K562 (cell line): ENCODE results near the gene SPATA32. TPM values are rescaled to one million over a fixed set of nuclear protein-coding genes. Genes with fewer than 3 reads are reported as not detected.
A peak's percentile ranks its signal among the peaks of the same experiment; 100 is the strongest.

Source experiments
- ATAC-seq: fragments of 200-7000 bp; cut with Tn5 transposase; 3 replicates; pipeline ENCODE4 v1.9.1; 2020; ENCODE audit warnings: moderate library complexity
- BruUV-seq: library from RNA; stranded (reverse); fragments of 400-500 nt; replicated peaks from 2 replicates; lab custom pipeline; 2021; lab: Mats Ljungman, UMichigan
- CTCF ChIA-PET: fragments of 300-600 bp; formaldehyde crosslinking; extraction: SDS; loops from one replicate; lab custom pipeline; 2021; ENCODE audit warnings: low intra/inter-chr PET ratio; lab: Yijun Ruan, JAX
- POLR2A ChIA-PET: fragments of 300-600, 350-650 bp; sonication (Branson Sonifier 250); formaldehyde crosslinking; extraction: SDS; loops from one replicate; lab custom pipeline; 2021; ENCODE audit warnings: antibody characterized with exemption, inconsistent platforms; lab: Yijun Ruan, JAX
- DNase-seq, 4 experiments: peaks; one replicate each; pipeline versions ENCODE4 v3.0.0 to v3.0.0-alpha.2; 2011 to 2018; ENCODE audit warnings: low spot score in 3 of 4, mixed read lengths in 3 of 4; ENCODE audit errors: extremely low read depth in 1 of 4
- FAIRE-seq: peaks from 2 replicates; lab custom pipeline; 2011; peaks lifted over from hg19 to GRCh38; lab: Jason Lieb, UNC
- H2AFZ ChIP-seq: 2 replicates; pipeline ENCODE4 v1.6.0; 2011; ENCODE audit warnings: low read depth, low read length, control low read depth, inconsistent platforms
- H3K27ac ChIP-seq: fragments of 200-600 bp; 3 replicates; pipeline ENCODE4 v1.8.0; 2011; ENCODE audit warnings: low read depth, mild to moderate bottlenecking, control low read depth, inconsistent platforms, low read length, moderate library complexity, mixed read lengths; ENCODE audit errors: extremely low read depth
- H3K27me3 ChIP-seq, 2 experiments: fragments of 300-600 bp in 1 of 2; 2 replicates in 1 of 2; 3 replicates in 1 of 2; pipeline versions ENCODE4 v1.6.0 to v1.8.0; 2011; ENCODE audit warnings: inconsistent platforms in 2 of 2, low read length in 2 of 2, mild to moderate bottlenecking in 1 of 2, mixed read lengths in 1 of 2, moderate library complexity in 1 of 2; ENCODE audit not compliant: control insufficient read depth in 2 of 2, insufficient read depth in 2 of 2
- H3K36me3 ChIP-seq: fragments of 300-600 bp; 3 replicates; pipeline ENCODE4 v1.8.0; 2011; ENCODE audit warnings: mild to moderate bottlenecking, low read length, inconsistent platforms; ENCODE audit not compliant: control insufficient read depth, insufficient read depth
- H3K4me1 ChIP-seq, 2 experiments: fragments of 200-600 bp in 1 of 2; replicated peaks in 1 of 2; 2 replicates in 1 of 2; 3 replicates in 1 of 2; pipeline versions ENCODE4 v1.5.1 to v1.8.0; 2011; ENCODE audit warnings: inconsistent platforms in 2 of 2, low read length in 2 of 2, mild to moderate bottlenecking in 1 of 2, mixed read lengths in 1 of 2, moderate library complexity in 1 of 2; ENCODE audit not compliant: control insufficient read depth in 2 of 2, insufficient read depth in 2 of 2
- H3K4me2 ChIP-seq: 2 replicates; pipeline ENCODE4 v1.6.1; 2011; ENCODE audit warnings: low read length, control low read depth, inconsistent platforms, mixed read lengths; ENCODE audit not compliant: insufficient read depth
- H3K4me3 ChIP-seq: fragments of 200-600 bp; sonication (generic), shearing (Covaris generic); 2 replicates; pipeline ENCODE4 v1.5.1; 2016; ENCODE audit warnings: control low read depth, inconsistent platforms
- H3K79me2 ChIP-seq: fragments of 200-600 bp; 3 replicates; pipeline ENCODE4 v1.8.0; 2011; ENCODE audit warnings: low read length, inconsistent platforms; ENCODE audit not compliant: control insufficient read depth, insufficient read depth
- H3K9ac ChIP-seq, 2 experiments: 2 replicates each; pipeline versions ENCODE4 v1.6.0 to v1.6.1; 2011; ENCODE audit warnings: low read depth in 2 of 2, low read length in 2 of 2, control low read depth in 1 of 2, inconsistent platforms in 1 of 2, mild to moderate bottlenecking in 1 of 2, mixed read lengths in 1 of 2; ENCODE audit not compliant: insufficient read depth in 1 of 2
- H3K9me1 ChIP-seq: one replicate; pipeline ENCODE4 v1.6.0; 2011; ENCODE audit warnings: inconsistent platforms, mild to moderate bottlenecking, low read length, moderate library complexity; ENCODE audit not compliant: control insufficient read depth, insufficient read depth
- H3K9me3 ChIP-seq: replicated peaks from 2 replicates; pipeline ENCODE4 v1.5.1; 2011; ENCODE audit warnings: low read depth, low read length, inconsistent platforms; ENCODE audit not compliant: control insufficient read depth, insufficient read depth
- H4K20me1 ChIP-seq: replicated peaks from 2 replicates; pipeline ENCODE4 v1.6.1; 2011; ENCODE audit warnings: low read length, inconsistent platforms, mixed read lengths; ENCODE audit not compliant: control insufficient read depth, insufficient read depth
- DMBX1 ChIP-seq: fragments of 250-450 bp; sonication (Bioruptor Pico); IDR thresholded peaks from 2 replicates; pipeline ENCODE4 v1.8.0; 2022; ENCODE audit warnings: inconsistent platforms, mild to moderate bottlenecking, moderate library complexity, borderline replicate concordance
- HDGF ChIP-seq: fragments of 450-650 bp; IDR thresholded peaks from 2 replicates; pipeline ENCODE4 v1.6.1; 2016
- KDM1A ChIP-seq, 2 experiments: fragments of 450-650 bp; IDR thresholded peaks; 2 replicates each; pipeline ENCODE4 v1.6.1; 2016; ENCODE audit warnings: mild to moderate bottlenecking in 2 of 2
- MGA ChIP-seq: fragments of 450-650 bp; IDR thresholded peaks from 2 replicates; pipeline ENCODE4 v1.6.1; 2016; ENCODE audit warnings: mild to moderate bottlenecking, moderate library complexity
- NR1H2 ChIP-seq: sonication (generic); formaldehyde crosslinking; IDR thresholded peaks from 2 replicates; pipeline ENCODE4 v1.4.0; 2020; ENCODE audit warnings: mild to moderate bottlenecking, missing genetic modification reagents
- RBM34 ChIP-seq: fragments of 200-400 bp; formaldehyde crosslinking; IDR thresholded peaks from 2 replicates; pipeline ENCODE4 v1.6.1; 2018; ENCODE audit warnings: low read length, borderline replicate concordance; ENCODE audit not compliant: insufficient read depth
- ZNF408 ChIP-seq: fragments of 250-450 bp; sonication (Bioruptor Pico); IDR thresholded peaks from 2 replicates; pipeline ENCODE4 v1.4.0; 2020; ENCODE audit warnings: low read depth, mild to moderate bottlenecking, moderate library complexity
- WGBS: fragments of 100-300 bp; shearing (Covaris generic); methylation state at CpG from one replicate; pipeline ENCODE4 v1.1.6; 2016; ENCODE audit warnings: low coverage, mixed read lengths; ENCODE audit not compliant: insufficient coverage; ENCODE audit errors: missing lambda C conversion rate; 5-methylcytosine and 5-hydroxymethylcytosine counted together
- in situ Hi-C: fragments of 300-500 bp; cut with MboI; formaldehyde crosslinking; loops from 4 replicates; pipeline ENCODE4 v1.15.0; 2018; ENCODE audit warnings: inconsistent platforms, mixed read lengths
- intact Hi-C: fragments of 100-400 bp; cut with micrococcal nuclease; formaldehyde crosslinking; loops from 2 replicates; pipeline ENCODE4 v1.14.2; 2022
- polyA plus RNA-seq, 8 experiments: library from polyadenylated mRNA; depleted of rRNA in 4 of 8; stranded (reverse) in 5 of 8; unstranded in 3 of 8; fragments of >200 nt; fragmentation: Nextera tagmentation in 2 of 8; fragmentation: Illumina TruSeq in 1 of 8; extraction: Ambion mirVana in 2 of 8; extraction: Trizol in 1 of 8; gene quantifications; 2 replicates each; pipeline versions ENCODE4 v1.2.1 to v1.2.3, GENCODE V29; 2011 to 2014; ENCODE audit warnings: inconsistent platforms in 1 of 8, missing spikeins in 1 of 8
- total RNA-seq, 7 experiments: library from RNA; depleted of rRNA in 6 of 7; stranded (reverse); fragments of >200 nt in 6 of 7; fragmentation: Illumina TruSeq in 2 of 7; extraction: Trizol in 2 of 7; gene quantifications; 2 replicates each; pipeline versions ENCODE4 v1.2.1 to v1.2.3, GENCODE V29; 2011 to 2021; ENCODE audit warnings: low replicate concordance in 1 of 7

Gene SPATA32
- total and polyA plus RNA-seq, 9 of the 15 experiments (the other 6 are each of a cell fraction or from before 2014, with no cell fraction given) = 0.03 to 0.06 TPM; not detected in 7

DNA sequence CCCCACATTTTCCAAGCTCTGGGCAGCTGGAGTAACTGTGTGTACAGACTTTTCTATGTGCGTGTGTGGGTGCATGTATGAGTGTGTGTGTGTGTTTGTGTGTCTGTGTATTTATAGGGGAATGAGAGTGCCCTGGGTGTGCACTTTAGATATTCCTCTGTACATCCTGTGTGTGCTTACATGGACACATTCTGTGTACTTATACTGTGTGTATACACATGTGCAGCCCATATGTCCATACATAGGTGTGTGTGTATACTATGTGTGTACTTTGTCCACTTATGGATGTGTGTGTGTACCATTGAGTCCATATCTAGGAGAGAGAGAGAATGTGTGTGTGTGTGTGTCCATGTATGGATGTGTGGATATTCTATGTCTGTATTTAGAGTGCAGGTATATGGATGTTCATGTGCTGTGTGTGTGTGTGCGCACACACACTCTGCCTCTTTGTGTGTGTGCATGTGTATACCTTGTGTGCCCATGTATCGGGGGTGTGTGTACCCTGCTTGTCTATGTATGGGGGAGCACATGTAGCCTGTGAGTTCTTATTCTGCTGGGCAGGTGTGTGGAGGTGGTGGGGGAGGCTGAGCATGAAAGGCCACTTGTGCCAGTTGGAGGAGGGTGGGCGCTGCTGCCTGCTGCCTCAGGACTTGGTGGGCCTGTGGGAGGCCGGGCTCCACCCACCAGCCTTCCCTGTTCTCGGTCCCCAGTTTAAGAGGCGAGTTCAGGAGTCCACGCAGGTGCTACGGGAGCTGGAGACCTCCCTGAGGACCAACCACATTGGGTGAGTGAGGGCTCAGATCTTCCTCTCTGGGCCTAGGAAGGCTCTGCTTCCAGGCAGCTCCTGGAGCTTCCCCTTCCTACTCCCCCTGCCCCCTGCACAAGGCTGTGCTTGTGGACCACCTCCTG lies 29.1 kb downstream of the SPATA32 start:
- POLR2A ChIA-PET = interaction anchor here (0.6 to 9.0 kb wide), 3 partner anchors 83 to 1461 kb away, joined by 3 to 92 read pairs (median 3); partner anchors contain the start of gene HEXIM1
- H3K79me2 ChIP-seq = peaks cover 19% of the 10 kb centered on the region
- no peak overlapping the region for H3K27ac ChIP-seq
- H3K9ac ChIP-seq = peak overlapping the region in 1 of 2 experiments; percentile 44; a peak in 2 of 4 replicates
- H3K4me2 ChIP-seq = no peak overlapping the region
- WGBS = 76% methylated on average over 8 of the region's 9 CpGs
- no peak for DNase-seq
- peaks cover 30 to 50% of the 10 kb centered on the region in 2 experiments for H3K4me1 ChIP-seq
- no TSS peak for BruUV-seq
- no peaks in the 10 kb centered on the region for H3K9me1 ChIP-seq
- TF ChIP-seq NR1H2 (CRISPR knock-in tag) (no peak), KDM1A (IDR thresholded peaks at IDR 0.05) (peak in 1 of 2 experiments; percentile 70; a peak in 1 of 4 replicates), MGA (no peak), HDGF (no peak), RBM34 (no peak), ZNF408 (CRISPR knock-in tag) (no peak), DMBX1 (CRISPR knock-in tag) (no peak)
- no peaks in the 10 kb centered on the region for H3K9me3 ChIP-seq
- H3K36me3 ChIP-seq = peaks cover 8% of the 10 kb centered on the region; the same call in 1 of the 3 replicates
- no peak for FAIRE-seq
- CTCF ChIA-PET = no interaction called here
- H4K20me1 ChIP-seq = no peaks in the 10 kb centered on the region
- no peak overlapping the region for H2AFZ ChIP-seq
- H3K4me3 ChIP-seq = no peak overlapping the region
- no peaks in the 10 kb centered on the region for H3K27me3 ChIP-seq
- in situ Hi-C loops (no loop called here), intact Hi-C loops (no loop called here)
- ATAC-seq = no peak
